Peyer's patch (tissue), 4 donors: ENCODE measurements around the gene RXFP4. TPM values are rescaled to one million over a fixed set of nuclear protein-coding genes. Genes with fewer than 3 reads are reported as not detected.
"Not testable (repeated sequence)": the region's sequence is repeated elsewhere in the genome, so short reads cannot be mapped to it uniquely, and the experiment has no call there.

ENCODE experiments used
- DNase-seq, 3 donors: peaks; one replicate each; pipeline ENCODE4 v3.0.0-alpha.2; 2017 to 2019
- H3K27ac ChIP-seq, 4 donors: fragments of 200-600 bp; sonication (generic); one replicate each; pipeline ENCODE4 v1.5.1; 2016 to 2019
- H3K27me3 ChIP-seq, 2 donors: fragments of 200-600 bp; sonication (generic); one replicate each; pipeline ENCODE4 v1.5.1; 2019
- H3K36me3 ChIP-seq, 3 donors: fragments of 200-600 bp; sonication (generic); one replicate each; pipeline ENCODE4 v1.5.1; 2016 to 2019
- H3K4me1 ChIP-seq, 4 donors: fragments of 200-600 bp; sonication (generic); one replicate each; pipeline ENCODE4 v1.5.1; 2016 to 2019
- H3K4me3 ChIP-seq, 4 donors: fragments of 200-600 bp; sonication (generic); 1 replicate in 3 of 4; 2 replicates in 1 of 4; pipeline ENCODE4 v1.5.1; 2016 to 2019; ENCODE audit warnings: mild to moderate bottlenecking in 1 of 4
- H3K9me3 ChIP-seq, 4 donors: fragments of 200-600 bp; sonication (generic); one replicate each; pipeline ENCODE4 v1.5.1; 2016 to 2019; ENCODE audit warnings: mild to moderate bottlenecking in 1 of 4
- POLR2A ChIP-seq, 2 donors: fragments of 450-650 bp; IDR thresholded peaks; one replicate each; pipeline ENCODE4 v1.5.1; 2017; ENCODE audit warnings: antibody characterized with exemption in 2 of 2, mild to moderate bottlenecking in 2 of 2, moderate library complexity in 2 of 2
- total RNA-seq, 4 donors: library from RNA; depleted of rRNA; stranded (reverse); fragments of >200 nt; gene quantifications; one replicate each; pipeline ENCODE4 v1.1.0, GENCODE V29; 2016
- TF ChIP-seq, protein P1 (sequence below), 6 experiments: fragments of 450-650 bp in 4 of 6; fragments of 200-600 bp in 2 of 6; sonication (generic) in 1 of 6; IDR thresholded peaks; one replicate each; pipeline ENCODE4 v1.5.1; 2017 to 2019; ENCODE audit warnings: antibody characterized with exemption in 6 of 6, mild to moderate bottlenecking in 3 of 6, moderate library complexity in 1 of 6

RXFP4 gene
- total RNA-seq, 4 donors from 2014 or later, result 2.3 TPM; not detected in 3

DNA sequence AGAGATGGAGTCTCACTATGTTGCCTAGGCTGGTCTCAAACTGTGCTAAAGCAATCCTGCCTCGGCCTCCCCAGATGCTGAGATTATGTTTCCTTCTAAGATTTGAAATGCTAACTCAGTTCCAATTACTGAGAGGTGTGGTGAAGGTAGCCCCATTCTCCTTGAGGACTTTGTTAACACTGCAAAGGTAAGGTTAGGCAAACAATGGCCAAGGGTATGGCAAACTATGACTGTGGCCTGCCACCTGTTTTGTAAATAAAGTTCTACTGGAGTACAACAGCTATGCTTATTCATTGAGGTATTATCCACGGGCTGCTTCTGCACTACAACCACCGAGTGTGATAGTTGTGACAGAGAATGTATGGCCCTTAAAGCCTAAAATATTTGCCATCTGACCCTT is 20.7 kb upstream of the RXFP4 start:
- Histone ChIP-seq H3K27ac (no peak overlapping the region), H3K27me3 (no peaks in the 10 kb centered on the region), H3K4me1 (no peaks in the 10 kb centered on the region), H3K9me3 (no peaks in the 10 kb centered on the region), H3K36me3 (peaks cover 3 to 100% (median 10%) of the 10 kb centered on the region in 3 donors), H3K4me3 (no peak overlapping the region)
- DNase-seq, result no peak
- TF ChIP-seq POLR2A (IDR thresholded peaks at IDR 0.05), result no peak
- TF ChIP-seq, protein P1, sequence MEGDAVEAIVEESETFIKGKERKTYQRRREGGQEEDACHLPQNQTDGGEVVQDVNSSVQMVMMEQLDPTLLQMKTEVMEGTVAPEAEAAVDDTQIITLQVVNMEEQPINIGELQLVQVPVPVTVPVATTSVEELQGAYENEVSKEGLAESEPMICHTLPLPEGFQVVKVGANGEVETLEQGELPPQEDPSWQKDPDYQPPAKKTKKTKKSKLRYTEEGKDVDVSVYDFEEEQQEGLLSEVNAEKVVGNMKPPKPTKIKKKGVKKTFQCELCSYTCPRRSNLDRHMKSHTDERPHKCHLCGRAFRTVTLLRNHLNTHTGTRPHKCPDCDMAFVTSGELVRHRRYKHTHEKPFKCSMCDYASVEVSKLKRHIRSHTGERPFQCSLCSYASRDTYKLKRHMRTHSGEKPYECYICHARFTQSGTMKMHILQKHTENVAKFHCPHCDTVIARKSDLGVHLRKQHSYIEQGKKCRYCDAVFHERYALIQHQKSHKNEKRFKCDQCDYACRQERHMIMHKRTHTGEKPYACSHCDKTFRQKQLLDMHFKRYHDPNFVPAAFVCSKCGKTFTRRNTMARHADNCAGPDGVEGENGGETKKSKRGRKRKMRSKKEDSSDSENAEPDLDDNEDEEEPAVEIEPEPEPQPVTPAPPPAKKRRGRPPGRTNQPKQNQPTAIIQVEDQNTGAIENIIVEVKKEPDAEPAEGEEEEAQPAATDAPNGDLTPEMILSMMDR (IDR thresholded peaks at IDR 0.05), result no peak

DNA sequence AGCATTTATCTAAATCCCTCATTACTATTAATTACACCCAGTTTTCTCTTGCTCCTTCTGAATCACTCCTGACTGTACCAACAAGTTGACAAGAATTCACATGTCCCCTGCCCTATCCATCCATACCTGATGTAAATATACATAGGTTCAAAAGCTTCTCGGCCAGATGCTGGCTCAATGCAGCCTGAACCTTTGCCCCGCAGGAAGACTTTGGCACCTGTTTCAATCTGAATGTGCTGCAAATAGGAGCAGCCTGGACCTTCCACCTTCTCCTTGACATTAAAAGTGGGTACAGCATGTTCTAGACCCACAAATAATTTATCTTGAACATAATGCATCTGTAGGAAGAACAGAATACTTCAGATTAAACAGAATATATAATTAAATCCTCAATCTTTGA is 15.9 kb upstream of the RXFP4 start:
- Histone ChIP-seq H3K9me3 (no peaks in the 10 kb centered on the region), H3K4me1 (peaks cover 0 to 17% (median 2%) of the 10 kb centered on the region in 4 donors), H3K27me3 (no peaks in the 10 kb centered on the region), H3K4me3 (no peak overlapping the region), H3K36me3 (peaks cover 3 to 93% (median 8%) of the 10 kb centered on the region in 3 donors), H3K27ac (peak overlapping the region in 2 of 4 donors; percentile 53 to 57)
- DNase-seq, result peak in 2 of 3 donors; percentile 74 to 75
- no peak for TF ChIP-seq POLR2A (IDR thresholded peaks at IDR 0.05)
- TF ChIP-seq, protein P1 (IDR thresholded peaks at IDR 0.05), result no peak

DNA sequence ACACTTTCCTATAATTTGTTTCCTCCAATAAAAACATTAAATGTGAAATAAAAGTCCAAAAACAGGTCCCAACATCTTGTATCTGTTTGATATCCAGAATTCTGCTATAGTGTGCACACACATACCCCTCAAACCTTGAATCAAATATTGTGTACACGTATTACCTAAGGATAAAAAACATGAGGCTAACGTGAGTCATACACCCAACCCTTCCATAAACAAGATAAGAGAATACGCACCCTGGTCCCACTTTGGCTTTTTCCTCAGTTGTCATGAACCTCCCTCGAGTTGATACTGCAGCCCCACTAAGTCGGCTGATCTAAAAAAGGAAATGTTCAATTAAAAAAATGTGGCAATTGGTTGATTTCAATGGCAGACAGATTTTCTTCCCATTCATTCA is 12.4 kb upstream of the RXFP4 start:
- H3K36me3 ChIP-seq, result peaks cover 0 to 78% (median 3%) of the 10 kb centered on the region in 3 donors
- no peak overlapping the region for H3K4me3 ChIP-seq
- peaks cover 0 to 48% (median 12%) of the 10 kb centered on the region in 4 donors for H3K4me1 ChIP-seq
- peak overlapping the region in 2 of 4 donors; percentile 18 to 27 for H3K27ac ChIP-seq
- no peak for DNase-seq
- H3K9me3 ChIP-seq, result no peaks in the 10 kb centered on the region
- no peaks in the 10 kb centered on the region for H3K27me3 ChIP-seq
- TF ChIP-seq, protein P1 (IDR thresholded peaks at IDR 0.05), result no peak
- TF ChIP-seq POLR2A (IDR thresholded peaks at IDR 0.05), result no peak

DNA sequence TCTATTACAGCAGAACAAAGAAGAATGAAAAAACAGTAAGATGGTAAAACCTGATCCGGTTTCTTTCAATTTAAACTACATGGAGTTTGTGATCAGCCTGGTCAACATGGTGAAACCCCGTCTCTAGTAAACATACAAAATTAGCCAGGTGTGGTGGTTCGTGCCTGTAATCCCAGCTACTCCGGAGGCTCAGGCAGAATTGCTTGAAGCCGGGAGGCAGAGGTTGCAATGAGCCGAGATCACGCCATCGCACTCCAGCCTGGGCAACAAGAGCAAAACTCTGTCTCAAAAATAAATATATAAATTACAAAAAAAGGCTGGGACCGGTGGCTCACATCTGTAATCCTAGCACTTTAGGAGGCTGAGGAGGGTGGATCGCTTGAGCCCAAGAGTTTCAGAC is 10.7 kb upstream of the RXFP4 start:
- H3K36me3 ChIP-seq, result peaks cover 0 to 62% (median 0%) of the 10 kb centered on the region in 3 donors
- peak overlapping the region in 2 of 4 donors; percentile 30 to 78 for H3K4me3 ChIP-seq
- peak overlapping the region in 3 of 4 donors; percentile 44 to 71 (median 64) for H3K27ac ChIP-seq

DNA sequence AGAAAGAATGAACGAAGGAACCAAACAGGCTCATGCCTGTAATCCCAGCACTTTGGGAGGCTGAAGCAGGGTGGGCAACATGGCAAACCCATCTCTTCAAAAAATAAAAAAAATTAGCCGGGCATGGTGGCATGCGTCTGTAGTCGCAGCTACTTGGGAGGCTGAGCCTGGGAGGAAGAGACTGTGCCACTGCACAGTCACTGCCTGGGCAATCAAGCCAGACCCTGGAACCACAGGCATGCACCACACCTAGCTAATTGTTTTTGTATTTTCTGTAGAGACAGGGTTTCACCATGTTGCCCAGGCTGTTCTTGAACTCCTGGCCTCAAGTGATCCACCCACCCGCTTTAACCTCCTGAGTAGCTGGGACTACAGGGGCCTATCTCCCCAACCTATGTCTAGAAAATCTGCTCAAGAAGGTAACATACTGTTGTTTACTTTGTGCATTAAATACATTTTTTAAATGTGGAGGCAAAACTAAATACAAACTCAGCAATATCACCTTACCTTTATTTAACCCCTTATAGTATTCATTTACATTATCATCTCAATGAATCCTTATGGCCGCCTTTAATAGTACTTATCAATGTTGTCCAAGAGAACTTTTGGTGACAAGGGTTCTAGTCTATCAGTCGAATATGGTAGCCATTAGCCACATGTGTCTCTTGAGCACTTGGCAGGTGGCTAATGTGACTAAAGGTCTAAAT is 10.0 kb upstream of the RXFP4 start:
- no peaks in the 10 kb centered on the region for H3K27me3 ChIP-seq
- TF ChIP-seq, protein P1 (IDR thresholded peaks at IDR 0.05), result no peak
- TF ChIP-seq POLR2A (IDR thresholded peaks at IDR 0.05), result peak; percentile 12 to 47
- H3K4me3 ChIP-seq, result peak overlapping the region in 2 of 4 donors; percentile 30 to 78
- peak overlapping the region in 3 of 4 donors; percentile 44 to 64 (median 58) for H3K27ac ChIP-seq
- peak in 1 of 3 donors; percentile 70 for DNase-seq
- H3K4me1 ChIP-seq, result peaks cover 0 to 48% (median 12%) of the 10 kb centered on the region in 4 donors
- H3K9me3 ChIP-seq, result no peaks in the 10 kb centered on the region
- peaks cover 0 to 54% (median 0%) of the 10 kb centered on the region in 3 donors for H3K36me3 ChIP-seq

More for the DNA sequence above, 10.7 kb upstream of the RXFP4 start:
- not testable (repeated sequence) for H3K9me3 ChIP-seq, H3K27me3 ChIP-seq, DNase-seq
- peaks cover 0 to 48% (median 12%) of the 10 kb centered on the region in 4 donors for H3K4me1 ChIP-seq

DNA sequence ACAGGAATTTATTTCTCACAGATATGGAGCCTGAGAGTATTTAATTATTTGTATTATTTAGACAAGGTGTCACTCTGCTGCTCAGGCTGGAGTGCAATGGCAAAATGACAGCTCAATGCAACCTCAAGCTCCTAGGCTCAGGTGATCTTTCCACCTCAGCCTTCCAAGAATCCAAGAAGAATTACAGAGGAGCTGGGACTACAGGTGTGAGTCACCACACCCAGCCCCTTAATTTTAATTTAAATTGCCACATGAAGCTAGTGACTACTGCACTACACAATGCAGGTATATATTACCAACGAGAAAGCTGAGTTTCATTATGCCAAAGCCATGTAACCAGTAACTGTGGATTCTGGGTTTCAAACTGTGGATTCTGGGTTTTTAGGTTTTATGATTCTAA is 9.4 kb upstream of the RXFP4 start:
- DNase-seq, result no peak
- peaks cover 0 to 48% (median 0%) of the 10 kb centered on the region in 3 donors for H3K36me3 ChIP-seq
- H3K27ac ChIP-seq, result peak overlapping the region in 2 of 4 donors; percentile 58 to 64
- H3K4me1 ChIP-seq, result peaks cover 0 to 48% (median 12%) of the 10 kb centered on the region in 4 donors
- H3K9me3 ChIP-seq, result no peaks in the 10 kb centered on the region
- peak overlapping the region in 1 of 4 donors; percentile 78 for H3K4me3 ChIP-seq
- TF ChIP-seq, protein P1 (IDR thresholded peaks at IDR 0.05), result no peak
- TF ChIP-seq POLR2A (IDR thresholded peaks at IDR 0.05), result no peak
- H3K27me3 ChIP-seq, result no peaks in the 10 kb centered on the region
